ENCODE results near the gene COMMD10. TPM values are rescaled to one million over a fixed set of nuclear protein-coding genes. Genes with fewer than 3 reads are reported as not detected.
"Not testable (repeated sequence)": the region's sequence is repeated elsewhere in the genome, so short reads cannot be mapped to it uniquely, and the experiment has no call there.

COMMD10 gene
- polyA plus RNA-seq (2013, experiment 1 of 2; ENCODE audit: insufficient read length) = 22.3 TPM
- polyA plus RNA-seq (2013, experiment 2 of 2; ENCODE audit: insufficient read length) = 23.5 TPM

GRCh38 chr5:116084871-116085715, at the start of gene COMMD10:
COMMD10 (plus strand) TSS chr5:116085025.
- peak; percentile 79 for DNase-seq

GRCh38 chr5:116035123-116035522, 49.7 kb upstream of the COMMD10 start:
- no peak for DNase-seq

GRCh38 chr5:116037236-116037822, 47.5 kb upstream of the COMMD10 start:
- no peak for DNase-seq

GRCh38 chr5:116038817-116039216, 46.0 kb upstream of the COMMD10 start:
- no peak for DNase-seq

- DNase-seq = no peak
Observed at GRCh38 chr5:116042375-116042774, 42.5 kb upstream of the COMMD10 start.

GRCh38 chr5:116044073-116044472, 40.8 kb upstream of the COMMD10 start:
- DNase-seq = no peak

GRCh38 chr5:116045821-116046220, 39.0 kb upstream of the COMMD10 start:
- no peak for DNase-seq

GRCh38 chr5:116046261-116046660, 38.6 kb upstream of the COMMD10 start:
- DNase-seq = no peak

- no peak for DNase-seq
Observed at GRCh38 chr5:116046823-116047222, 38.0 kb upstream of the COMMD10 start.

- no peak for DNase-seq
Observed at GRCh38 chr5:116058346-116058936, 26.4 kb upstream of the COMMD10 start.

- no peak for DNase-seq
Observed at GRCh38 chr5:116062352-116062751, 22.5 kb upstream of the COMMD10 start.

- peak; percentile 40 for DNase-seq
Observed at GRCh38 chr5:116063950-116064349, 20.9 kb upstream of the COMMD10 start.

GRCh38 chr5:116068028-116068632, 16.7 kb upstream of the COMMD10 start:
- peak; percentile 60 for DNase-seq

GRCh38 chr5:116071211-116071610, 13.6 kb upstream of the COMMD10 start:
- no peak for DNase-seq

GRCh38 chr5:116075191-116075831, 9.5 kb upstream of the COMMD10 start:
- no peak for DNase-seq

GRCh38 chr5:116076496-116076895, 8.3 kb upstream of the COMMD10 start:
- no peak for DNase-seq

GRCh38 chr5:116078199-116078598, 6.6 kb upstream of the COMMD10 start:
- no peak for DNase-seq

GRCh38 chr5:116084287-116084691, 536 bp upstream of the COMMD10 start:
- peak; percentile 8 for DNase-seq

GRCh38 chr5:116086309-116086708, 1.5 kb downstream of the COMMD10 start:
- not testable (repeated sequence) for DNase-seq

GRCh38 chr5:116088062-116088461, 3.2 kb downstream of the COMMD10 start:
- no peak for DNase-seq

GRCh38 chr5:116090302-116090701, 5.5 kb downstream of the COMMD10 start:
- no peak for DNase-seq

GRCh38 chr5:116091416-116091815, 6.6 kb downstream of the COMMD10 start:
- DNase-seq = no peak

GRCh38 chr5:116097301-116097700, 12.5 kb downstream of the COMMD10 start:
- peak; percentile 20 for DNase-seq

Data from fibroblast of skin of scalp (primary cell).